Ramos (cell line): ENCODE results near the gene PIP4K2C.

Experiments used
- in situ Hi-C: fragments of 300-500 bp; cut with MboI; formaldehyde crosslinking; loops from one replicate; pipeline ENCODE4 v1.14.3; 2022; ENCODE audit warnings: low sequenced_read_pairs; ENCODE audit not compliant: unreplicated experiment

The PIP4K2C gene

GRCh38 chr12:57590864-57591781 is at the start of gene PIP4K2C:
PIP4K2C (plus strand) TSS chr12:57591192; CDS start chr12:57591290, 98 bp downstream.
- in situ Hi-C loops = loop anchor here (25.0 kb wide), 1 partner anchor 321 kb away; no protein-coding TSS in a partner anchor

DNA sequence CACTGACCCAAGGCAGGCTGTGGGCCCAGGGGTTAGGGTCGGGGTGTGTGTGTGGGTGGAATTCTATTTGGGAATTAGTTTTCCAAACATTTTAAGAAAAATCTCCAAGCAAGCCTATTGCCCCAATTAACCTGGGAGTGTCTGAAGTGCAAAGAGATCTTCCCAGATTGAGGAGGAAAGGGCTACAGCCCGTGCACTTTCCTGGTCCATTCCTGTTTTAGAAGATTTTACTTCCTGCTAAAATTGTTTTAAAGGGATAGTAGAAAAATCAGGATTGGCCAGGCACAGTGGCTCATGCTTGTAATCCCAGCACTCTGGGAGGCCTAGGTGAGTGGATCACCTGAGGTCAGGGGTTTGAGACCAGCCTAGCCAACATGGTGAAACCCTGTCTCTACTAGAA is 49.3 kb upstream of the PIP4K2C start:
- in situ Hi-C loops = no loop called here

- in situ Hi-C loops = no loop called here
Measured at GRCh38 chr12:57543581-57543980, 47.4 kb upstream of the PIP4K2C start.

DNA sequence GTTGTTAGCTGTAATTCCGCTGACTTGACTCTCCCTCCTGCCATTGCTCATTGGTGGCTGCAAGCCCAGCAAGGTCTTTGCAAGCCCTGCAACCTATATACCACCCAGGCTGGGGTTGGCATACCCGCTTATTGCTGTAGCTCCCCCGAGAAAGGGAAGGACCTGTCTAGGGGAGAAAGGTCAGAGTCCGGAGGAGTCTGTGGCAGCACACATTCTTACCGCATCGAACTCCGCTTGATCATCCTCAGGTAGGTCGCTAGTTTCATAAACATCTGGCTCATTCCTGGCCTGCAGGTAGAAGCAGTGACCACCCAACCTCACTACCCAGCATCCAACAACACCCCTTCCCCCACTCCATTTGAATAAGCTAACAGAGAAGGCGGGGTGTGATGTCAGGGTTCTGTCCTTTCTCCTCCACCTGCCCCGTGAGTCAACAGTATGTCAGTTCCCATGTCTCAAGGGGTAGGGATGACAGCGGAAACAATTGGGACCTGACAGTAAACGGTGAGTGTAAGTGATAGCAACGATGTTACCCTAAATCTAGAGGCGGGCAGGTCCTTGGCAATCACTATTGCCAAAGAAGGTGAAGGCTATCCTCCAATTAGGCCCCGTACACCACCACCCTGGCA is 45.1 kb upstream of the PIP4K2C start:
- in situ Hi-C loops = no loop called here

GRCh38 chr12:57546438-57547287 is 44.3 kb upstream of the PIP4K2C start, which contains the start of gene DCTN2:
DCTN2 (minus strand) TSS chr12:57547192; CDS start chr12:57547063, 129 bp downstream.
- in situ Hi-C loops = no loop called here

GRCh38 chr12:57547288-57548012 is 43.5 kb upstream of the PIP4K2C start:
- in situ Hi-C loops = no loop called here

GRCh38 chr12:57548013-57548315 is 43.0 kb upstream of the PIP4K2C start:
- in situ Hi-C loops = no loop called here

DNA sequence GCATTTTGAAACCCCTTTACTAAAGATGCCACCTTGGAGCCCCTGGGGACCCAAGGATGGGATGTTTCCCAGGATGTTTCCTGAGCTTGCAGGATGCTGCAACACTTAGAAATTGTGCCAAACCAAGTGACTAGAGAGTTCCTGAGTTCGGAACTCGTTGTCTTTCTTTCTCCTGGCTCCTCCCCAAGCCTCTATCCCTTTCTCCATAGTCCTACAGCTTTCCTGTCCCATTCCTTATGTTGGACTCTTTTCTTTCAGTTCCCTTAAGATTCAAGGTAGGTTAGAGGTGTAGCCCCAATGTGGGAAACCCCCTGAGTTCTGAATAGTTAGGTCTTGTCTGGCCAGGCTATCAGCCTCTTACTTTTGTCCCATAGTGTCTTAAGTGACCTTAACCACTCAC is 42.5 kb upstream of the PIP4K2C start:
- in situ Hi-C loops = no loop called here

GRCh38 chr12:57549203-57549908 is 41.6 kb upstream of the PIP4K2C start:
- in situ Hi-C loops = no loop called here

GRCh38 chr12:57549909-57550640 is 40.9 kb upstream of the PIP4K2C start, which contains the start of gene KIF5A:
KIF5A (plus strand) TSS chr12:57550044; CDS start chr12:57550272, 228 bp downstream.
- in situ Hi-C loops = no loop called here

DNA sequence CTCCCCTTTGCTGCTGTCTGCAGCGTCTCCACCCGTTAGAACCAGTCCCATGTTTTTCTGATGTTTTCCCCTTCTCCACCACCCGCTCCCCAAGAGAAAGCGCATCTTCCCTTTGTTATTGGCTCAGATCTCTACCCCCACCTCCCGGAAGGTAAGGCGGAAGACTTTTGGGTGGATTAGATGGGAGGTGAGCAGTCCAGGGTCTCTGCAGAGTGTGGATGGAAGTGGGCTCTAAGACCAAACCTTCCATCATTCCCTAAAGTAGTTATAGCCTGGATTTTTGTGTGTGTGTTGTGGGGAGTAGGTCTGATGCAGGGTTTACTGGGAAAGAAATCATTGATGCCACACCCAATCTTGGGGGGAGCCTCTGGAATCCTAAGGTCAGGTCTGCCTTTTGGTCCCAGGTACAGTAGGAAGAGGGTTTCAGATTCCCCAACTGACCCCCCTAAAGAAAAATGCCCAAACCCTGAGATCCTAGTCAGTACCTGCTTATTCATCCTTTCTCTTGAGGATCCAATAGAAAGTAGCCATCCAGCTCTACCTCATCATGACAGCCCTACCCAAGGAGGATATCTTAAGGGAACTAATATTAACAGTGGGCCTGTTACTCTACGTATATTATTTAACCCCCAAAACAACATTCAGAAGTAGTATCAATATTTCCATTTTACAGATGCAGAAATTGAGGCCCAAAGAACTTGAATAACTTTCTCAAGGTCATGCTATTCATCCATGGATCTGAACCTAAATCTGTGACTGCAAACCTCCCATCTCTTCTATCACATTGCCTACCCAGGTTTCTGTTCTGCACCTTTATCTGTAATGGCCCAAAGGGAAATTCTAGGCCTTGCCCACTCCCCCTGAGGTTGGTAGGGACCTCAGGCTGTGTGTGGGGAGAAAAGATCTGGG is 40.1 kb upstream of the PIP4K2C start:
- in situ Hi-C loops = no loop called here

- in situ Hi-C loops = no loop called here
Measured at GRCh38 chr12:57551637-57552305, 39.2 kb upstream of the PIP4K2C start.

GRCh38 chr12:57552306-57552651 is 38.7 kb upstream of the PIP4K2C start:
- in situ Hi-C loops = no loop called here

GRCh38 chr12:57552835-57553313 is 38.1 kb upstream of the PIP4K2C start:
- in situ Hi-C loops = no loop called here

GRCh38 chr12:57553343-57554202 is 37.4 kb upstream of the PIP4K2C start:
- in situ Hi-C loops = no loop called here

GRCh38 chr12:57554453-57554852 is 36.5 kb upstream of the PIP4K2C start:
- in situ Hi-C loops = no loop called here
